ENCODE results near the gene MYO3B. TPM values are rescaled to one million over a fixed set of nuclear protein-coding genes. Genes with fewer than 3 reads are reported as not detected.

MYO3B gene
- total and polyA plus RNA-seq, 2 donors (not counting 1 experiment from before 2014, with no cell fraction given), result not detected

- no peak overlapping the region for H3K9ac ChIP-seq (ENCODE audit: low read length)
- no peaks in the 10 kb centered on the region for H4K20me1 ChIP-seq (ENCODE audit: control insufficient read depth, insufficient read depth, low read length, poor library complexity, severe bottlenecking)
- H3K4me3 Mint-ChIP-seq, result no peak overlapping the region
- no peak overlapping the region for H3K4me3 ChIP-seq (ENCODE audit: control extremely low read depth in 1 of 5, extremely low read depth in 1 of 5, insufficient read depth in 1 of 5, low read depth in 2 of 5, low read length in 4 of 5)
- no peaks in the 10 kb centered on the region for H3K27me3 ChIP-seq (replicated peaks in 1 of 4; ENCODE audit: control extremely low read depth in 1 of 4, control insufficient read depth in 3 of 4, insufficient read depth in 4 of 4, low read length in 3 of 4)
- H3K4me1 ChIP-seq (ENCODE audit: control insufficient read depth in 2 of 2, insufficient read depth in 2 of 2, low read length in 2 of 2), result no peaks in the 10 kb centered on the region
- peaks cover 18% of the 10 kb centered on the region for H3K27me3 Mint-ChIP-seq
- no peaks in the 10 kb centered on the region for H3K9me3 Mint-ChIP-seq (ENCODE audit: insufficient read depth)
- POLR2A ChIA-PET, result no interaction called here
- H3K4me1 Mint-ChIP-seq, result no peaks in the 10 kb centered on the region
- no peak for TF ChIP-seq CTCF (IDR thresholded peaks at IDR 0.05)
- TF ChIP-seq EZH2 (IDR thresholded peaks at IDR 0.05; ENCODE audit: borderline replicate concordance, insufficient read depth, low read depth, low read length, poor library complexity, severe bottlenecking), result no peak
- H3K27ac Mint-ChIP-seq, result no peak overlapping the region
- H3K36me3 ChIP-seq (replicated peaks in 1 of 2; ENCODE audit: control extremely low read depth in 1 of 2, control insufficient read depth in 1 of 2, extremely low read depth in 1 of 2, insufficient read depth in 2 of 2, low read length in 1 of 2), result no peaks in the 10 kb centered on the region
- intact Hi-C loops (cut with micrococcal nuclease), result no loop called here
- H3K79me2 ChIP-seq (ENCODE audit: control insufficient read depth, insufficient read depth, low read length), result no peaks in the 10 kb centered on the region
- no peaks in the 10 kb centered on the region for H3K9me3 ChIP-seq (ENCODE audit: control extremely low read depth in 1 of 3, control insufficient read depth in 2 of 3, insufficient read depth in 1 of 3, low read length in 2 of 3)
- CTCF ChIA-PET, result interaction anchor here (0.6 kb wide), 1 partner anchor 11 kb away, joined by 3 read pairs; no protein-coding TSS in a partner anchor
- no peak overlapping the region for H3K4me2 ChIP-seq (replicated peaks; ENCODE audit: low read depth, low read length, poor library complexity, severe bottlenecking)
- ATAC-seq (ENCODE audit: low read depth), result no peak
- no peak for DNase-seq
- H3K27ac ChIP-seq (ENCODE audit: low read length in 2 of 2), result no peak overlapping the region
- H2AFZ ChIP-seq (ENCODE audit: insufficient read depth, low read depth, low read length, poor library complexity, severe bottlenecking), result no peak overlapping the region
- WGBS (ENCODE audit: insufficient coverage), result 100% methylated on average over 1 of the region's 2 CpGs
These were observed 246.0 kb downstream of the MYO3B start for GRCh38 chr2:170423919-170424318.

- peaks cover 22% of the 10 kb centered on the region for H3K27me3 Mint-ChIP-seq
- no peaks in the 10 kb centered on the region for H3K4me1 ChIP-seq (ENCODE audit: control insufficient read depth in 2 of 2, insufficient read depth in 2 of 2, low read length in 2 of 2)
- ATAC-seq (ENCODE audit: low read depth) (no peak), DNase-seq (no peak)
- no peak overlapping the region for H3K4me3 Mint-ChIP-seq
- no peaks in the 10 kb centered on the region for H4K20me1 ChIP-seq (ENCODE audit: control insufficient read depth, insufficient read depth, low read length, poor library complexity, severe bottlenecking)
- H3K27me3 ChIP-seq (replicated peaks in 1 of 4; ENCODE audit: control extremely low read depth in 1 of 4, control insufficient read depth in 3 of 4, insufficient read depth in 4 of 4, low read length in 3 of 4), result no peaks in the 10 kb centered on the region
- no peaks in the 10 kb centered on the region for H3K9me3 ChIP-seq (ENCODE audit: control extremely low read depth in 1 of 3, control insufficient read depth in 2 of 3, insufficient read depth in 1 of 3, low read length in 2 of 3)
- H2AFZ ChIP-seq (ENCODE audit: insufficient read depth, low read depth, low read length, poor library complexity, severe bottlenecking), result no peak overlapping the region
- H3K36me3 ChIP-seq (replicated peaks in 1 of 2; ENCODE audit: control extremely low read depth in 1 of 2, control insufficient read depth in 1 of 2, extremely low read depth in 1 of 2, insufficient read depth in 2 of 2, low read length in 1 of 2), result no peaks in the 10 kb centered on the region
- no peak overlapping the region for H3K27ac ChIP-seq (ENCODE audit: low read length in 2 of 2)
- ChIA-PET CTCF (interaction anchor here (1.0 kb wide), 1 partner anchor 16 kb away, joined by 3 read pairs; no protein-coding TSS in a partner anchor), POLR2A (no interaction called here)
- 44% methylated on average over 1 of the region's 2 CpGs for WGBS (ENCODE audit: insufficient coverage)
- no peak overlapping the region for H3K4me2 ChIP-seq (replicated peaks; ENCODE audit: low read depth, low read length, poor library complexity, severe bottlenecking)
- no peak overlapping the region for H3K9ac ChIP-seq (ENCODE audit: low read length)
- intact Hi-C loops (cut with micrococcal nuclease), result no loop called here
- H3K4me1 Mint-ChIP-seq, result no peaks in the 10 kb centered on the region
- no peak overlapping the region for H3K27ac Mint-ChIP-seq
- TF ChIP-seq CTCF (IDR thresholded peaks at IDR 0.05), result no peak
- no peak for TF ChIP-seq EZH2 (IDR thresholded peaks at IDR 0.05; ENCODE audit: borderline replicate concordance, insufficient read depth, low read depth, low read length, poor library complexity, severe bottlenecking)
- H3K9me3 Mint-ChIP-seq (ENCODE audit: insufficient read depth), result no peaks in the 10 kb centered on the region
- no peak overlapping the region for H3K4me3 ChIP-seq (ENCODE audit: control extremely low read depth in 1 of 5, extremely low read depth in 1 of 5, insufficient read depth in 1 of 5, low read depth in 2 of 5, low read length in 4 of 5)
- no peaks in the 10 kb centered on the region for H3K79me2 ChIP-seq (ENCODE audit: control insufficient read depth, insufficient read depth, low read length)
These were observed 247.4 kb downstream of the MYO3B start for GRCh38 chr2:170425281-170425751.

All from B cell (primary cell).